ENCODE measurements around the gene VCAN.

GRCh38 chr5:83472213-83472507 is 616 bp downstream of the VCAN start:
- no peak for TF ChIP-seq EZH2 (IDR thresholded peaks at IDR 0.05; ENCODE audit: insufficient read depth, poor library complexity, severe bottlenecking)
- no peak for TF ChIP-seq EZH2phosphoT487 (IDR thresholded peaks at IDR 0.05; ENCODE audit: insufficient read depth, low read depth)
